ENCODE measurements around the gene GNG4. TPM values are rescaled to one million over a fixed set of nuclear protein-coding genes. Genes with fewer than 3 reads are reported as not detected.
"Not testable (repeated sequence)": the region's sequence is repeated elsewhere in the genome, so short reads cannot be mapped to it uniquely, and the experiment has no call there.

GNG4 gene
- total and polyA plus RNA-seq, 4 donors = 0.11 to 0.57 (median 0.21) TPM; not detected in 1

DNA sequence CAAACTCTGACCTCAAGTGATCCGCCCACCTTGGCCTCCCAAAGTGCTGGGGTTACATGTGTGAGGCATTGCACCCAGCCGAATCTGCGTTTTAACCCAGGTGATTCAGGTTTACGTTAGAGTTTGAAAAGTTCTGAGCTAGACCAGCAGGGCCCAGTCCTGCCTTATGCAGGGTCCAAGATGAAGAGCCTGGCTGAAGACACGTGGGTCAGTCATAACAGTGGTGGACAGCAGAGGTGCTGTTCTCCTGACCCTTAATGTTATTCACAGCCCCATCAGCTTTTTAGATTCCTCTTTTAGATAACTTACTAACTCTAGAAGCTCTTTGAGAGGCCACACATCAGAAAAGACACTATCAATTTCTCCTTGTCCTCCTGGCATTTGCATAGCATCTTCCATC lies 50.0 kb downstream of the GNG4 start:
- Histone ChIP-seq H3K9ac (ENCODE audit: insufficient read depth in 1 of 2, low read length in 2 of 2) (no peak overlapping the region), H3K27ac (ENCODE audit: low read depth in 1 of 2, low read length in 1 of 2) (no peak overlapping the region), H3K4me3 (no peak overlapping the region), H3K36me3 (ENCODE audit: control insufficient read depth in 4 of 4, insufficient read depth in 4 of 4, low read length in 4 of 4) (no peaks in the 10 kb centered on the region), H3K27me3 (ENCODE audit: control insufficient read depth in 3 of 3, insufficient read depth in 3 of 3, low read length in 2 of 3) (no peaks in the 10 kb centered on the region), H3K9me3 (ENCODE audit: control insufficient read depth in 4 of 4, insufficient read depth in 3 of 4, low read length in 3 of 4) (no peaks in the 10 kb centered on the region), H3K4me1 (ENCODE audit: control insufficient read depth in 5 of 5, insufficient read depth in 5 of 5, low read length in 5 of 5) (no peaks in the 10 kb centered on the region)
- WGBS, 2 donors = 88 to 91% methylated on average over 5 of the region's 5 CpGs
- ATAC-seq (ENCODE audit: insufficient read depth, low FRiP score) (no peak), DNase-seq (no peak)
- TF ChIP-seq, protein P1, sequence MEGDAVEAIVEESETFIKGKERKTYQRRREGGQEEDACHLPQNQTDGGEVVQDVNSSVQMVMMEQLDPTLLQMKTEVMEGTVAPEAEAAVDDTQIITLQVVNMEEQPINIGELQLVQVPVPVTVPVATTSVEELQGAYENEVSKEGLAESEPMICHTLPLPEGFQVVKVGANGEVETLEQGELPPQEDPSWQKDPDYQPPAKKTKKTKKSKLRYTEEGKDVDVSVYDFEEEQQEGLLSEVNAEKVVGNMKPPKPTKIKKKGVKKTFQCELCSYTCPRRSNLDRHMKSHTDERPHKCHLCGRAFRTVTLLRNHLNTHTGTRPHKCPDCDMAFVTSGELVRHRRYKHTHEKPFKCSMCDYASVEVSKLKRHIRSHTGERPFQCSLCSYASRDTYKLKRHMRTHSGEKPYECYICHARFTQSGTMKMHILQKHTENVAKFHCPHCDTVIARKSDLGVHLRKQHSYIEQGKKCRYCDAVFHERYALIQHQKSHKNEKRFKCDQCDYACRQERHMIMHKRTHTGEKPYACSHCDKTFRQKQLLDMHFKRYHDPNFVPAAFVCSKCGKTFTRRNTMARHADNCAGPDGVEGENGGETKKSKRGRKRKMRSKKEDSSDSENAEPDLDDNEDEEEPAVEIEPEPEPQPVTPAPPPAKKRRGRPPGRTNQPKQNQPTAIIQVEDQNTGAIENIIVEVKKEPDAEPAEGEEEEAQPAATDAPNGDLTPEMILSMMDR (IDR thresholded peaks at IDR 0.05; ENCODE audit: control extremely low read depth, extremely low read depth) = no peak

DNA sequence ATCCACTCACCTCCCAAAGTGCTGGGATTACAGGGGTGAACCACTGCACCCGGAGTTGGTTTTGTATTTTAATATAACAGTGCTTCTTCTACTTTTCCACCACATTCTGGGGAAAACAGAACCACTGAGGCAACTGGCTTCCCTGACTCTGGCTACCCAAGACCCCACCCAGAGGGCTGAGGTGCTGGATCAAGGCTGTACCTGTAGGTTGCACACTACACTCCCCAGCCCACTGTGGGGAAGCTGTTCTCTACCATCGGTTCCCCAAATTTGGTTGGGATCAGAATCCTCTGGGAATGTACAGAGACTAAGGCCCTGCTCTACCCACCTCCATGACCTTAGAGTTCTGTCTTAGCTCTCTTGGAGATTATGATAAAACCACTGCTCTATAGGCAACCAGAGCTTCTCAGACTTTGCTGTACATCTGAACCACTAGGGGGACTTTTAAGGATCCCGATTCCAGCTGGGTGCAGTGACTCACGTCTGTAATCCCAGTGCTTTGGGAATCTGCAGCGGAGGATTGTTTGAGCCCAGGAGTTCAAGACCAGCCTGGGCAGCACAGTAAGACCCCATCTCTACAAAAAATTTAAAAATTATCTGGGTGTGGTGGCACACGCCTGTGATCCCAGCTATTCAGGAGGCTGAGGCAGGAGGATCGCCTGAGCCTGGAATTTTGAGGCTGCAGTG lies 51.6 kb downstream of the GNG4 start:
- DNase-seq = peak in 1 of 3 donors; percentile 11
- H3K9ac ChIP-seq (ENCODE audit: insufficient read depth in 1 of 2, low read length in 2 of 2) = no peak overlapping the region
- 76 to 82% methylated on average over 7 of the region's 7 CpGs for WGBS, 2 donors
- H3K9me3 ChIP-seq (ENCODE audit: control insufficient read depth in 4 of 4, insufficient read depth in 3 of 4, low read length in 3 of 4) = peaks cover 0 to 2% (median 0%) of the 10 kb centered on the region in 4 donors
- ATAC-seq (ENCODE audit: insufficient read depth, low FRiP score) = no peak
- TF ChIP-seq, protein P1 (IDR thresholded peaks at IDR 0.05; ENCODE audit: control extremely low read depth, extremely low read depth) = no peak
- H3K36me3 ChIP-seq (ENCODE audit: control insufficient read depth in 4 of 4, insufficient read depth in 4 of 4, low read length in 4 of 4) = no peaks in the 10 kb centered on the region
- H3K4me3 ChIP-seq = no peak overlapping the region
- H3K4me1 ChIP-seq (ENCODE audit: control insufficient read depth in 5 of 5, insufficient read depth in 5 of 5, low read length in 5 of 5) = no peaks in the 10 kb centered on the region
- no peak overlapping the region for H3K27ac ChIP-seq (ENCODE audit: low read depth in 1 of 2, low read length in 1 of 2)
- no peaks in the 10 kb centered on the region for H3K27me3 ChIP-seq (ENCODE audit: control insufficient read depth in 3 of 3, insufficient read depth in 3 of 3, low read length in 2 of 3)

- no peaks in the 10 kb centered on the region for H3K4me1 ChIP-seq (ENCODE audit: control insufficient read depth in 5 of 5, insufficient read depth in 5 of 5, low read length in 5 of 5)
- no peak overlapping the region for H3K27ac ChIP-seq (ENCODE audit: low read depth in 1 of 2, low read length in 1 of 2)
- no peaks in the 10 kb centered on the region for H3K27me3 ChIP-seq (ENCODE audit: control insufficient read depth in 3 of 3, insufficient read depth in 3 of 3, low read length in 2 of 3)
- no peaks in the 10 kb centered on the region for H3K36me3 ChIP-seq (ENCODE audit: control insufficient read depth in 4 of 4, insufficient read depth in 4 of 4, low read length in 4 of 4)
- TF ChIP-seq, protein P1 (IDR thresholded peaks at IDR 0.05; ENCODE audit: control extremely low read depth, extremely low read depth) = no peak
- peaks cover 0 to 2% (median 0%) of the 10 kb centered on the region in 4 donors for H3K9me3 ChIP-seq (ENCODE audit: control insufficient read depth in 4 of 4, insufficient read depth in 3 of 4, low read length in 3 of 4)
- no peak overlapping the region for H3K9ac ChIP-seq (ENCODE audit: insufficient read depth in 1 of 2, low read length in 2 of 2)
- DNase-seq = no peak
- no peak overlapping the region for H3K4me3 ChIP-seq
- no peak for ATAC-seq (ENCODE audit: insufficient read depth, low FRiP score)
- WGBS, 2 donors = 81 to 82% methylated on average over 8 of the region's 8 CpGs
Observed at GRCh38 chr1:235595079-235595478, 54.5 kb downstream of the GNG4 start.

- WGBS, 2 donors = 92 to 97% methylated on average over 20 of the region's 20 CpGs
- not testable (repeated sequence) for H3K4me3 ChIP-seq; ATAC-seq (ENCODE audit: insufficient read depth, low FRiP score); H3K4me1 ChIP-seq (ENCODE audit: control insufficient read depth in 5 of 5, insufficient read depth in 5 of 5, low read length in 5 of 5); H3K27ac ChIP-seq (ENCODE audit: low read depth in 1 of 2, low read length in 1 of 2); H3K9me3 ChIP-seq (ENCODE audit: control insufficient read depth in 4 of 4, insufficient read depth in 3 of 4, low read length in 3 of 4); H3K27me3 ChIP-seq (ENCODE audit: control insufficient read depth in 3 of 3, insufficient read depth in 3 of 3, low read length in 2 of 3); H3K36me3 ChIP-seq (ENCODE audit: control insufficient read depth in 4 of 4, insufficient read depth in 4 of 4, low read length in 4 of 4); DNase-seq; H3K9ac ChIP-seq (ENCODE audit: insufficient read depth in 1 of 2, low read length in 2 of 2)
Observed at GRCh38 chr1:235594281-235594895, 55.2 kb downstream of the GNG4 start.

Data from lung (tissue), 12 donors.